ENCODE data around the gene SPG7. TPM values are rescaled to one million over a fixed set of nuclear protein-coding genes. Genes with fewer than 3 reads are reported as not detected.
A peak's percentile ranks its signal among the peaks of the same experiment; 100 is the strongest.

Gene SPG7
- total and polyA plus RNA-seq, 3 experiments from 2014 or later: 48.2 to 79.5 (median 77.4) TPM

GRCh38 chr16:89485701-89486246 lies 22.4 kb upstream of the SPG7 start:
- Mint-ChIP-seq H3K4me1 (peaks cover 79 to 85% (median 85%) of the 10 kb centered on the region in 3 donors), H3K4me3 (peak overlapping the region; percentile 67 to 89 (median 84)), H3K27me3 (peaks cover 0 to 2% of the 10 kb centered on the region in 2 donors), H3K36me3 (peaks cover 0 to 41% (median 10%) of the 10 kb centered on the region in 3 donors), H3K27ac (peak overlapping the region; percentile 81 to 98 (median 90)), H3K9me3 (peaks cover 0 to 2% (median 2%) of the 10 kb centered on the region in 5 donors)
- DNase-seq: no peak
- Histone ChIP-seq H3K4me1 (ENCODE audit: insufficient read depth, low read length) (peaks cover 82% of the 10 kb centered on the region), H3K4me3 (ENCODE audit: low read length) (peak overlapping the region; percentile 29), H3K36me3 (ENCODE audit: insufficient read depth, low read length) (no peaks in the 10 kb centered on the region), H3K27ac (ENCODE audit: low read depth, low read length) (no peak overlapping the region), H3K27me3 (ENCODE audit: insufficient read depth, low read length, poor library complexity, severe bottlenecking) (no peaks in the 10 kb centered on the region), H3K9me3 (ENCODE audit: low read length) (no peaks in the 10 kb centered on the region)
- POLR2A ChIA-PET: interaction anchor here (0.6 to 1.0 kb wide), 3 partner anchors 14 to 169 kb away, joined by 3 to 8 read pairs (median 4); no protein-coding TSS in a partner anchor
- CTCF ChIA-PET: interaction anchor here (1.1 to 1.5 kb wide), 2 partner anchors 13 to 145 kb away, joined by 3 to 5 read pairs; no protein-coding TSS in a partner anchor

- peak; percentile 71 to 93 (median 87) for DNase-seq
- peaks cover 0 to 2% of the 10 kb centered on the region in 2 donors for H3K27me3 Mint-ChIP-seq
- peaks cover 63% of the 10 kb centered on the region for H3K4me1 ChIP-seq (ENCODE audit: insufficient read depth, low read length)
- H3K4me3 ChIP-seq (ENCODE audit: low read length): peak overlapping the region; percentile 75
- peak overlapping the region; percentile 86 to 98 (median 91) for H3K4me3 Mint-ChIP-seq
- H3K9me3 ChIP-seq (ENCODE audit: low read length): no peaks in the 10 kb centered on the region
- H3K36me3 ChIP-seq (ENCODE audit: insufficient read depth, low read length): no peaks in the 10 kb centered on the region
- no peaks in the 10 kb centered on the region for H3K27me3 ChIP-seq (ENCODE audit: insufficient read depth, low read length, poor library complexity, severe bottlenecking)
- POLR2A ChIA-PET: interaction anchor here (0.8 to 3.6 kb wide), 6 partner anchors 12 to 242 kb away, joined by 3 to 31 read pairs (median 4); partner anchors contain the start of gene SPG7
- CTCF ChIA-PET: interaction anchor here (0.5 to 1.9 kb wide), 9 partner anchors 9 to 174 kb away, joined by 3 to 9 read pairs (median 3); no protein-coding TSS in a partner anchor
- peak overlapping the region; percentile 83 for H3K27ac ChIP-seq (ENCODE audit: low read depth, low read length)
- peaks cover 63 to 80% (median 79%) of the 10 kb centered on the region in 3 donors for H3K4me1 Mint-ChIP-seq
- peaks cover 0 to 35% (median under 1%) of the 10 kb centered on the region in 3 donors for H3K36me3 Mint-ChIP-seq
- H3K27ac Mint-ChIP-seq: peak overlapping the region; percentile 89 to 99 (median 96)
- H3K9me3 Mint-ChIP-seq: peaks cover 0 to 2% (median 2%) of the 10 kb centered on the region in 5 donors
Measured at GRCh38 chr16:89489040-89489897, 18.9 kb upstream of the SPG7 start.

- no peak for DNase-seq
- no peak overlapping the region for H3K4me3 ChIP-seq (ENCODE audit: low read length)
Measured at GRCh38 chr16:89489898-89490438, 18.2 kb upstream of the SPG7 start.

GRCh38 chr16:89490439-89491237 lies 17.6 kb upstream of the SPG7 start, which contains the start of gene ANKRD11:
TSS of gene ANKRD11 (minus strand) at chr16:89490561. CDS start at chr16:89317019, 173,542 bp downstream.
- H3K9me3 Mint-ChIP-seq: peaks cover 0 to 2% (median 2%) of the 10 kb centered on the region in 5 donors
- Histone ChIP-seq H3K9me3 (ENCODE audit: low read length) (no peaks in the 10 kb centered on the region), H3K4me3 (ENCODE audit: low read length) (peak within 1 kb of the TSS; percentile 93), H3K27me3 (ENCODE audit: insufficient read depth, low read length, poor library complexity, severe bottlenecking) (no peaks in the 10 kb centered on the region), H3K4me1 (ENCODE audit: insufficient read depth, low read length) (peaks cover 49% of the 10 kb centered on the region), H3K27ac (ENCODE audit: low read depth, low read length) (peak within 1 kb of the TSS; percentile 95), H3K36me3 (ENCODE audit: insufficient read depth, low read length) (no peaks in the 10 kb centered on the region)
- peaks cover 0 to 2% of the 10 kb centered on the region in 2 donors for H3K27me3 Mint-ChIP-seq
- peak within 1 kb of the TSS; percentile 94 to 99 (median 96) for H3K27ac Mint-ChIP-seq
- peaks cover 57 to 74% (median 65%) of the 10 kb centered on the region in 3 donors for H3K4me1 Mint-ChIP-seq
- ChIA-PET CTCF (interaction anchor here (1.1 kb wide), 1 partner anchor 17 kb away, joined by 5 read pairs; the partner anchor contains the start of gene SPG7), POLR2A (interaction anchor here (0.6 to 3.6 kb wide), 2 partner anchors 17 to 68 kb away, joined by 3 to 31 read pairs; partner anchors contain the start of gene SPG7)
- H3K36me3 Mint-ChIP-seq: peaks cover 0 to 41% (median 0%) of the 10 kb centered on the region in 3 donors
- peak; percentile 96 to 100 (median 99) for DNase-seq
- H3K4me3 Mint-ChIP-seq: peak within 1 kb of the TSS; percentile 87 to 98 (median 92)

More at GRCh38 chr16:89489898-89490438, 18.2 kb upstream of the SPG7 start:
- Mint-ChIP-seq H3K4me3 (no peak overlapping the region), H3K9me3 (peaks cover 0 to 2% (median 2%) of the 10 kb centered on the region in 5 donors), H3K36me3 (peaks cover 0 to 39% (median 0%) of the 10 kb centered on the region in 3 donors), H3K4me1 (peaks cover 59 to 79% (median 72%) of the 10 kb centered on the region in 3 donors), H3K27ac (peak overlapping the region in 1 of 8 donors; percentile 90), H3K27me3 (peaks cover 0 to 2% of the 10 kb centered on the region in 2 donors)
- Histone ChIP-seq H3K36me3 (ENCODE audit: insufficient read depth, low read length) (no peaks in the 10 kb centered on the region), H3K9me3 (ENCODE audit: low read length) (no peaks in the 10 kb centered on the region), H3K27ac (ENCODE audit: low read depth, low read length) (no peak overlapping the region), H3K4me1 (ENCODE audit: insufficient read depth, low read length) (peaks cover 56% of the 10 kb centered on the region), H3K27me3 (ENCODE audit: insufficient read depth, low read length, poor library complexity, severe bottlenecking) (no peaks in the 10 kb centered on the region)
- ChIA-PET POLR2A (interaction anchor here (1.4 to 3.6 kb wide), 4 partner anchors 13 to 243 kb away, joined by 3 to 31 read pairs (median 5); partner anchors contain the start of gene SPG7), CTCF (interaction anchor here (0.8 to 1.7 kb wide), 5 partner anchors 9 to 175 kb away, joined by 3 to 9 read pairs (median 3); no protein-coding TSS in a partner anchor)

- H3K36me3 ChIP-seq (ENCODE audit: insufficient read depth, low read length): no peaks in the 10 kb centered on the region
- peak overlapping the region; percentile 84 to 98 (median 92) for H3K4me3 Mint-ChIP-seq
- ChIA-PET CTCF (interaction anchor here (1.1 to 1.2 kb wide), 2 partner anchors 17 to 175 kb away, joined by 3 to 5 read pairs; partner anchors contain the start of gene SPG7), POLR2A (interaction anchor here (0.6 to 3.6 kb wide), 2 partner anchors 17 to 67 kb away, joined by 3 to 31 read pairs; partner anchors contain the start of gene SPG7)
- no peak for DNase-seq
- peak overlapping the region; percentile 95 for H3K27ac ChIP-seq (ENCODE audit: low read depth, low read length)
- H3K27me3 ChIP-seq (ENCODE audit: insufficient read depth, low read length, poor library complexity, severe bottlenecking): no peaks in the 10 kb centered on the region
- peaks cover 0 to 40% (median 0%) of the 10 kb centered on the region in 3 donors for H3K36me3 Mint-ChIP-seq
- peaks cover 0 to 2% (median 2%) of the 10 kb centered on the region in 5 donors for H3K9me3 Mint-ChIP-seq
- H3K9me3 ChIP-seq (ENCODE audit: low read length): no peaks in the 10 kb centered on the region
- peak overlapping the region; percentile 90 to 99 (median 94) for H3K27ac Mint-ChIP-seq
- H3K27me3 Mint-ChIP-seq: peaks cover 0 to 2% of the 10 kb centered on the region in 2 donors
- peaks cover 42% of the 10 kb centered on the region for H3K4me1 ChIP-seq (ENCODE audit: insufficient read depth, low read length)
- peaks cover 50 to 67% (median 58%) of the 10 kb centered on the region in 3 donors for H3K4me1 Mint-ChIP-seq
- H3K4me3 ChIP-seq (ENCODE audit: low read length): peak overlapping the region; percentile 93
Measured at GRCh38 chr16:89491238-89491869, 16.8 kb upstream of the SPG7 start.

- Histone ChIP-seq H3K27me3 (ENCODE audit: insufficient read depth, low read length, poor library complexity, severe bottlenecking) (no peaks in the 10 kb centered on the region), H3K4me1 (ENCODE audit: insufficient read depth, low read length) (peaks cover 34% of the 10 kb centered on the region), H3K27ac (ENCODE audit: low read depth, low read length) (peak overlapping the region; percentile 95), H3K36me3 (ENCODE audit: insufficient read depth, low read length) (no peaks in the 10 kb centered on the region), H3K4me3 (ENCODE audit: low read length) (no peak overlapping the region), H3K9me3 (ENCODE audit: low read length) (no peaks in the 10 kb centered on the region)
- POLR2A ChIA-PET: interaction anchor here (3.6 kb wide), 1 partner anchor 16 kb away, joined by 31 read pairs; the partner anchor contains the start of gene SPG7
- CTCF ChIA-PET: interaction anchor here (1.1 to 1.3 kb wide), 3 partner anchors 16 to 175 kb away, joined by 3 to 5 read pairs (median 3); partner anchors contain the start of gene SPG7
- Mint-ChIP-seq H3K27ac (peak overlapping the region in 7 of 8 donors; percentile 0 to 99 (median 93)), H3K36me3 (peaks cover 0 to 36% (median 0%) of the 10 kb centered on the region in 3 donors), H3K9me3 (peaks cover 0 to 2% (median 2%) of the 10 kb centered on the region in 5 donors), H3K27me3 (peaks cover 0 to 2% of the 10 kb centered on the region in 2 donors), H3K4me3 (peak overlapping the region in 6 of 7 donors; percentile 87 to 98 (median 92)), H3K4me1 (peaks cover 44 to 59% (median 50%) of the 10 kb centered on the region in 3 donors)
- no peak for DNase-seq
Measured at GRCh38 chr16:89491974-89492687, 16.1 kb upstream of the SPG7 start.
